C4-2B (cell line): ENCODE data around the gene TNFRSF8.

Source experiments
- H3K27ac ChIP-seq: fragments of 450-650 bp; 2 replicates; pipeline ENCODE4 v1.5.1; 2017
- ZFX ChIP-seq: fragments of 450-650 bp; IDR thresholded peaks from 2 replicates; pipeline ENCODE4 v1.6.1; 2017
- TF ChIP-seq, protein P1 (sequence below): fragments of 450-650 bp; conservative IDR thresholded peaks from 2 replicates; pipeline ENCODE4 v1.5.1; 2017; ENCODE audit warnings: mild to moderate bottlenecking

TNFRSF8 gene

DNA sequence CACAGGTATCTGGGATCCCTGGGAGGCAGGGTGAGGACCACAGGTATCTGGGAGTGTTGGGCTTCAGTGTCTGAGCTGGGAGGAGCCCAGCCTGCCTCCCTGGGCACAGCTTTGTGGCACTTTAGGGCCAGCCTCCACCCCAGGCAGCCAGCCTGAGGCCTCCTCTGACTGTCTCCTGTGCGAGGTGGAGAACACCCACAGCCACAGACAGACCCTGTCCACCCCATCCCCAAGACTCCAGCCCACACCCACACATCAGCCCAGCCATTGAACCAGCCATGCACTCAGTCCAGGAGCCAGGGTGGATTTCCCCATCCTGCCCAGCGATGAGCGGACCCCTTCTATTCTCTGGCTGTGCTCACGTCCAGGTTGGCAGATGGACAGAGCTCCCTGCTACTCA is 81.9 kb downstream of the TNFRSF8 start:
- H3K27ac ChIP-seq, result no peak overlapping the region
- TF ChIP-seq, protein P1, sequence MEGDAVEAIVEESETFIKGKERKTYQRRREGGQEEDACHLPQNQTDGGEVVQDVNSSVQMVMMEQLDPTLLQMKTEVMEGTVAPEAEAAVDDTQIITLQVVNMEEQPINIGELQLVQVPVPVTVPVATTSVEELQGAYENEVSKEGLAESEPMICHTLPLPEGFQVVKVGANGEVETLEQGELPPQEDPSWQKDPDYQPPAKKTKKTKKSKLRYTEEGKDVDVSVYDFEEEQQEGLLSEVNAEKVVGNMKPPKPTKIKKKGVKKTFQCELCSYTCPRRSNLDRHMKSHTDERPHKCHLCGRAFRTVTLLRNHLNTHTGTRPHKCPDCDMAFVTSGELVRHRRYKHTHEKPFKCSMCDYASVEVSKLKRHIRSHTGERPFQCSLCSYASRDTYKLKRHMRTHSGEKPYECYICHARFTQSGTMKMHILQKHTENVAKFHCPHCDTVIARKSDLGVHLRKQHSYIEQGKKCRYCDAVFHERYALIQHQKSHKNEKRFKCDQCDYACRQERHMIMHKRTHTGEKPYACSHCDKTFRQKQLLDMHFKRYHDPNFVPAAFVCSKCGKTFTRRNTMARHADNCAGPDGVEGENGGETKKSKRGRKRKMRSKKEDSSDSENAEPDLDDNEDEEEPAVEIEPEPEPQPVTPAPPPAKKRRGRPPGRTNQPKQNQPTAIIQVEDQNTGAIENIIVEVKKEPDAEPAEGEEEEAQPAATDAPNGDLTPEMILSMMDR, result no peak
- TF ChIP-seq ZFX, result no peak

DNA sequence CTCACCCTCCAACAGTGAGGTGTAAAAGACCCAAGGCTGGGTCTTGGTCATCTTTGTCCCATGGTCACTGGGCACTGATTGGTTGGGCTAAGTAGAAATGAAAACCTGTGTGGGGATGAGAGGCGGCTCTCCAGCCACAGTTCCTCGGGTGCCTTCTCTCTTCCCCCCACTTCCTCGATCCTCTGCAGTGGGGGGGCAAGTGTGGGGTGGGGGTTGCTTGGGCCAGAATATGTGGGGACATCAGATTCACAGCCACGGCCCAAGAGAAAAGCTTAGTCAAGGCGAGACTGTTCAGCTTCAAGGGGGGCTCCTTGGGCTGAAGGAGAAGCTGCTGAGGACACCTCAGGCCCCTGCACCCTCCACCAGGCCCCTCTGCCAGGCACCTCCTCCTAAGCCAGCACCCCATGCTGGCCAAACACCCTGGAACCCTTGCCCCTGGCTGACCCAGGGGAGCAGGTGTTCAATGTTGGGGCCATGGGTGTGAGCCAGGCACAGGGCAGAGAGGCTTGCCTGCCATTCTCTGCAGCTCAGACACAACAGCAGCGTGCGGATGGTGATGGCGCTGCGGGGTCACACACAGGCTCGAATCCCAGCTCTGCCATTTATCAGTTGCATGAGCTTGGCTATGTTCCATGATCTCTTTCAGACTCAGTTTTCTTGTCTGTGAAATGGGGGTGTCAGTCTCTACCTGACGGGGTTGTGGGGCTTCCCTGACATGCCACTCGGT is 82.7 kb downstream of the TNFRSF8 start:
- H3K27ac ChIP-seq, result no peak overlapping the region
- TF ChIP-seq ZFX, result no peak
- TF ChIP-seq, protein P1, result no peak

DNA sequence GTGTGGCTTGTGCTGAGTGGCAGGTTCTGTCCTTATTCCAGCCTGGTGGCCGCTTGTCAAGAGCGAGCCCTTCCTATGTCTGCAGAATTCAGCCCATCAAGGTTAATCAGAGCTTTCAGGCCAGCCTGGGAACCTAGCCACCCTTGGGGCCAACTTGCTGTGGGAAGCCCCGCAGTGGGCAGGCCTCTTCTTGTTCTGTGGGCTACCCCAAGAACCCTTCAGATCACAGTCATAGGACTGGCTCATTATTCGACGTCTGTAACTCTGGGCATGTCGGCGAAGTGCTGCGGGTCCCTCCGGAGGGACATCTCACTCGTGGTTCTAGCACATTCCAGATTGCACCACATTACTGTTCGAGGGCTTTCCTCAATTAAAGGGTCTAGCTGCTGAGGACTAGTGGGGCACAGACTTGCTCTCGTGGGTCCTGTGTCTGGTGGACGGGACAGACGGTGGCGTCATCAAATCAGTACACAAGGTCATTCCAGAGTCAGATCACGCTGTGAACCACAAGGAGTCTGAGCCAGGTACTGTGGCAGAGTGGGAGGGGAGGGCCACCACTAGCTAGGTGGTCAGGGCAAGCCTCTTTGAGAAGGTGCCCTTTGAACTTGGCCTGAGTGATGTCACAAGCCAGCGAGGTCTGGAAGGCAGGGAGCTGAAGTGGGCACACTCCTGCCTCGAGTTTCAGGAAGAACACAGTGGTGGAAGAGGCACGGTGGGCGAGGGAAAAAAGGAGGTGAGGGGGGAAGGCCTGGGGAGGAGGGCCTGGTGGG is 83.4 kb downstream of the TNFRSF8 start:
- H3K27ac ChIP-seq, result no peak overlapping the region
- no peak for TF ChIP-seq ZFX

DNA sequence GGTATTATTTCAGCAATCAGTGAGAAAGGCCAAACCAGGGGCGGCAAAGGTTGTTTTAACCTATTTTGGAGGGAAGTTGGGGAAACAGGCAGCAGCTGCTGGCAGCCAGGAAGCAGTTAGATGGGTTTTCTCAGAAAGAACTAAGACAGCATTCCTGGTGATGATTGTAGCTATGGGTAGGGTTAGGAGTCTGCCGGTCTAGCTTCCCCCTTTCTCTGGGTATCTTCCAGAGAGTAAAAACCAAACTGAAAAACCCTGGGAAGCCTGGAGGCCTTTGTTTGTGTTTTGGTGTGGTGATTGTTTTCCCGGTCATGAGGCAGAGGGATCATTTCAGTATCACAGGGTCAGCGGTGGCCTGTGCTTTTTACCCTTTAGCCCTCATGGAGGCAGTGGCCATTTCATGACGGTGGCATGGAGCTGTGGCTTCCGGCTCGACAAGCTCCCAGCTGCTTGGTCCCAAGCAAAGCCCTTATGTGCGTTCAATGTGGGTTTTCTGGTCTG is 84.1 kb downstream of the TNFRSF8 start:
- no peak overlapping the region for H3K27ac ChIP-seq
- TF ChIP-seq, protein P1, result no peak
- no peak for TF ChIP-seq ZFX

DNA sequence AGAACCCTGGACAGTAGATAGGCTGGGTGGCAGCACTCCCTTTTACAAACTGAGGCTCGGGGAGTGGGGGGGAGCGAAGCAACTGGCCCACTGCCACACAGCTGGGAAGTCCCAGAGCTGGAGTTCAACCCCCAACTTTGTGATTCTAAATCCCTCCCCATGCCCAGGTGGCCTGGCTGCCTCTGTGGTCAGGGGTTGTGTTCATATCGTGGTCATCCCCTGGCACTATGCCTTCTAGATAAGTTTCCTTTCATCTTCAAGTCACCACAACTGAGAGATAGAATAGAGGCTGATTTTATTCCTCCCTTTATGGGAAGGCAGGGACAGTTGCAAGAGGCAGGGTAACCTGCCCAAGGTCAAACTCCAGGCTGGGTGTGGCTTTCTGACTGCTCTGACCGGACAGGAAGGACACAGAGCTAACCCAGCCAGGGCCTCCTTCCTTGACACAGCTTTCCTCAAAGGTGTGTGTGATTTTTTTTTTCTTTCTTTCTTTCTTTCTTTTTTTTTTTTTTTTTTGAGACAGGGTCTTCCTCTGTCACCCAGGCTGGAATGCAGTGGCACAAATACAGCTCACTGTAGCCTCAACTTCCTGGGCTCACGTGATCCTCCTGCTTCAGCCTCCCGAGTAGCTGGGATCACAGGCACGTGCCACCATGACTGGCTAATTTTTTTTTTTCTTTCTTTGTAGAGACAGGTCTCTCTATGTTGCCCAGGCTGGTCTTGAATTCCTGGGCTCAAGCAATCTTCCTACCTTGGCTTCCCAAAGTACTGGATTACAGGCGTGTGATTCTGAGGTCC is 85.3 kb downstream of the TNFRSF8 start:
- TF ChIP-seq, protein P1, result no peak
- TF ChIP-seq ZFX, result no peak
- no peak overlapping the region for H3K27ac ChIP-seq

DNA sequence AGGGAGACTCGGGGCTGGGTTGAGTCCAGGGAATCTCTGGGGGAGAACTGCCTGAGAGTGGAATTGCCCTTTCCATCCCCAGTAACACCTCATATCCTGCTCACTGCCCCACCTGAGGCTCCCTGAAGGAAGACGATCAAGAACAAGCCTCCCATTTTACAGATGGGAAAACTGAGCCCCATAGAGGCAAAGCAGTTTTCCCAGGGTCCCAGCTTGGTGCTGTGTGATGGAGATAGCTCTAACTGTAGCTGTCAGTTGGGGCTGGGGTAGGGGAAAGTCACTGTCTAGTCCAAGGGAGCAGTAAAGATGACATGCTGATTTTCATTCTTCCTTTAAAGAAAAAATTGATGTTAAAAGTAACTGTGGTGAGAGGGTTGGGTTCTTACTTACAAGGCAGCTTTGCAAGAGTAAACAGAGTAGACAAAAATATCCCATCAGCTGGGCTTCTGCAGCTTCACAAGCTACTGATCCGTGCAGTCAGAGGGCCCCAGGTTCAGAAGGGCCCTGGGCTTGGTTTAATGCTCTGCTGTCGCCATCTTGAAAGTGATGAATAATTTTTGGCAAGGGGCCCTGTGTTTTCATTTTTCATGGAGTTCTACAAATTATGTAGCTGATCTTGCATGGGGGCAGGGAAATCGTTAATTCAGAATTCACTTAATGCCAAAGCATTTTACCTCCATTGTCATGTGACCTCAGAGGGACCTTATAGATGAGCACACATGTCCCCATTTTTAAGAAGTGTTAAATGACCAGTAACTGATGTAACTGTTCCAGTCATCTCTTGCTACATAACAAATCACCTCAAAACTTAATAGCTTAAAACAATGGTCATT is 86.1 kb downstream of the TNFRSF8 start:
- no peak overlapping the region for H3K27ac ChIP-seq
- TF ChIP-seq ZFX, result no peak
- TF ChIP-seq, protein P1, result no peak

DNA sequence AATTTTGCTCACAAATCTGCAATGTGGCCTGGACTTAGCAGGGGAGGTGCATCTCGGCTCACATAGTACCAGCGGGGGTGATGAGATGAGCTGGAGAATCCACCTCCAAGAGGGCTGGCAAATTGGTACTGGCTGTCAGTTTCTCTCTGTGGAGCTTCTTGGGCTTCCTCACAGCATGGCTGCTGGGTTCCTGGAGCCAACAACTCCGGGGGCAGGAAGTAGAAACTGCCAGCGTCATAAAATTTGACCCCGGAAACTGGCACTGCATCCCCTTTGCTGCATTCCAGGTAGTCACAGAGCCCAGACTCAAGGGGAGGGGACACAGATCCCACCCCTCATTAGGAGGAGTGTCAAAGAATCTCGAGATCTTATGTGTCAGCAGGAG is 86.7 kb downstream of the TNFRSF8 start:
- TF ChIP-seq, protein P1, result no peak
- no peak for TF ChIP-seq ZFX
- no peak overlapping the region for H3K27ac ChIP-seq
